Activated naive CD8-positive, alpha-beta T cell (primary cell): ENCODE measurements around the gene CDC6.
A peak's percentile ranks its signal among the peaks of the same experiment; 100 is the strongest.

Experiments used
- H3K27ac Mint-ChIP-seq: one replicate; pipeline ENCODE4 v1.8.0; 2021; ENCODE audit warnings: mixed read lengths
- H3K27me3 Mint-ChIP-seq: one replicate; pipeline ENCODE4 v1.8.0; 2021; ENCODE audit warnings: mixed read lengths
- H3K36me3 Mint-ChIP-seq: one replicate; pipeline ENCODE4 v1.8.0; 2021; ENCODE audit warnings: mixed read lengths
- H3K4me1 Mint-ChIP-seq: one replicate; pipeline ENCODE4 v1.8.0; 2021; ENCODE audit warnings: low read depth, mixed read lengths
- H3K4me3 Mint-ChIP-seq: one replicate; pipeline ENCODE4 v1.8.0; 2021; ENCODE audit warnings: mild to moderate bottlenecking, mixed read lengths
- H3K9me3 Mint-ChIP-seq: one replicate; pipeline ENCODE4 v1.8.0; 2021; ENCODE audit warnings: low read depth, mixed read lengths

Gene CDC6

DNA sequence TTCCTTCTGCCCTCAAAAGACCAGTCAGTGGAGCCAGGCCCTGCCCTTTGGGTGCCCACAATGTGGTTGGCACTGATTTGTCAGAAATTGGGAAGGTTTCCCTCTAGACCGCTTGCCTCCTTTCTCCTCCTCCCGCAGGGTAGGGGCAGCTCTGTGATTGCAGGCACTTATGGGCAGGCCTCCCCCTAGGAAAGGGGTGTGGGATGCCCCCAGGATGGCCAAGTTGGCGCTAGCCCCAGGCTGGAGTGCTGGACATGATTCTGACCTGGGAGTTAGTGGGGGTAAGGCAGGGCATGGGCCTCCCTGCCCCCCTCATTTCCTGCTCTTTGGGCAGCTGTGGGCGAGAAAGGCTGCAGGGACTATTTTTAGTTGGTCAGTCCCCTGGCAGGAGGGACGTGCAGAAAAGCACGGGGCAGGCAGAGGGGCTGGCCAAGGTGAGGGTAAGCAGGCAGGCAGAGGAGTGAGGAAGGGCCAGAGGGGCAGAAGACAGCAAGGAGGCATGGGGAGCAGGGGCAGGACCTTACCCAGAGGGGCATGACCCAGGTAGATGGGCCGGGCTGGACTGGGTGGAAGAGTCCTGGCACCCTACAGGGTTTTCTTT, 24.6 kb downstream of the CDC6 start:
- Mint-ChIP-seq H3K27me3 (no peaks in the 10 kb centered on the region), H3K9me3 (no peaks in the 10 kb centered on the region), H3K4me1 (peaks cover 37% of the 10 kb centered on the region), H3K4me3 (no peak overlapping the region), H3K36me3 (no peaks in the 10 kb centered on the region), H3K27ac (no peak overlapping the region)

- Mint-ChIP-seq H3K27ac (no peak overlapping the region), H3K4me1 (peaks cover 45% of the 10 kb centered on the region), H3K4me3 (no peak overlapping the region), H3K27me3 (no peaks in the 10 kb centered on the region), H3K36me3 (no peaks in the 10 kb centered on the region), H3K9me3 (no peaks in the 10 kb centered on the region)
Measured at GRCh38 chr17:40312893-40313667, 25.4 kb downstream of the CDC6 start.

GRCh38 chr17:40313668-40314583, 26.2 kb downstream of the CDC6 start:
- peak overlapping the region; percentile 87 for H3K27ac Mint-ChIP-seq

GRCh38 chr17:40314584-40314956, 26.9 kb downstream of the CDC6 start:
- Mint-ChIP-seq H3K4me1 (peaks cover 45% of the 10 kb centered on the region), H3K9me3 (no peaks in the 10 kb centered on the region)

More at GRCh38 chr17:40313668-40314583, 26.2 kb downstream of the CDC6 start:
- Mint-ChIP-seq H3K4me3 (peak overlapping the region; percentile 0), H3K4me1 (peaks cover 45% of the 10 kb centered on the region), H3K9me3 (no peaks in the 10 kb centered on the region), H3K36me3 (no peaks in the 10 kb centered on the region), H3K27me3 (no peaks in the 10 kb centered on the region)

GRCh38 chr17:40315206-40315605, 27.5 kb downstream of the CDC6 start:
- Mint-ChIP-seq H3K4me1 (peaks cover 50% of the 10 kb centered on the region), H3K27ac (no peak overlapping the region), H3K36me3 (no peaks in the 10 kb centered on the region), H3K27me3 (no peaks in the 10 kb centered on the region), H3K9me3 (no peaks in the 10 kb centered on the region), H3K4me3 (no peak overlapping the region)

More at GRCh38 chr17:40314584-40314956, 26.9 kb downstream of the CDC6 start:
- Mint-ChIP-seq H3K27ac (peak overlapping the region; percentile 87), H3K4me3 (peak overlapping the region; percentile 75), H3K36me3 (no peaks in the 10 kb centered on the region), H3K27me3 (no peaks in the 10 kb centered on the region)

DNA sequence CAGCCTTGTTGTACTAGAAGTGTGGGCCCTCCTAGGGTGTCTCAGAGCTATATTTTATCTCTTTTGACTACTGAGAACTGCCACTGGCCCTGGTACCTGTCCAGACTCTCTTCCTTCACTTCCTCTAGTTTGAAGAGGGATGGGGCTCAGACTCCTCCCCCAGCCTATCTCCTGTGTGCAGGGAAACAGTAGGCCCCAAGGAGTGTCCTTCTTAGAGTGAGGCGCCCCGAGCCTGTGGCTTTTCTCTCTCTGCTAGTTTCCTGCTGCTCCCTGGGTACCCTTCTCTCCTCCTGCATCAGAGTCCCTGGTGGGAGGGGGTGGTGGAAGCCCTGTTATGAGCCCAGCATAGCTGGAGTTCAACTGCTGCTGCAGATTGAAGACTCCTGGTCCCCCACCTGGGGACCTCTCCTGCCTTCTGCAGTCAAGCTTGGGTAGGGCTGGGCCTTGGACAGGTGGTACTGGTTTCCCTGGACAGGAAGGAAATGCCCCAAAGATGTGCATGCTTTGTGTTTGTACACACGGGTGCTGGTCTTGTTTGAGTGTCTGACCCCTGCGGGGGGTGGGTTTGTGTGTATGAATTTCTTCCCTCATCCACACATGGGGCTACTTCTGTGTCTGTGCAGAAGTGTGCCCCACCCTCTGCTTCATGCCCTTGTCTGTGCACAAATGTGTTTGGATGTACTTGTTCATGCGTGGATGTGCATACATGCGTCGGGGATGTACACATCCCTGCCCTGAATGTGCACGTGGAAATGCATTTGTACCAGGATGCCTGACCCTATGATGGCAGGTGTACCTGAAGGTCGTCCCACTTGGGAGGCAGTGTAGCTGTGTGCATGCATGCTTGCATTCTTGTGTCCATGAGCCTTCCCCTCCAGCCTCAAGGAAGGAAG, 28.2 kb downstream of the CDC6 start:
- no peaks in the 10 kb centered on the region for H3K9me3 Mint-ChIP-seq
- H3K36me3 Mint-ChIP-seq = no peaks in the 10 kb centered on the region
- no peak overlapping the region for H3K4me3 Mint-ChIP-seq
- H3K27me3 Mint-ChIP-seq = no peaks in the 10 kb centered on the region
- H3K27ac Mint-ChIP-seq = no peak overlapping the region
- peaks cover 56% of the 10 kb centered on the region for H3K4me1 Mint-ChIP-seq

DNA sequence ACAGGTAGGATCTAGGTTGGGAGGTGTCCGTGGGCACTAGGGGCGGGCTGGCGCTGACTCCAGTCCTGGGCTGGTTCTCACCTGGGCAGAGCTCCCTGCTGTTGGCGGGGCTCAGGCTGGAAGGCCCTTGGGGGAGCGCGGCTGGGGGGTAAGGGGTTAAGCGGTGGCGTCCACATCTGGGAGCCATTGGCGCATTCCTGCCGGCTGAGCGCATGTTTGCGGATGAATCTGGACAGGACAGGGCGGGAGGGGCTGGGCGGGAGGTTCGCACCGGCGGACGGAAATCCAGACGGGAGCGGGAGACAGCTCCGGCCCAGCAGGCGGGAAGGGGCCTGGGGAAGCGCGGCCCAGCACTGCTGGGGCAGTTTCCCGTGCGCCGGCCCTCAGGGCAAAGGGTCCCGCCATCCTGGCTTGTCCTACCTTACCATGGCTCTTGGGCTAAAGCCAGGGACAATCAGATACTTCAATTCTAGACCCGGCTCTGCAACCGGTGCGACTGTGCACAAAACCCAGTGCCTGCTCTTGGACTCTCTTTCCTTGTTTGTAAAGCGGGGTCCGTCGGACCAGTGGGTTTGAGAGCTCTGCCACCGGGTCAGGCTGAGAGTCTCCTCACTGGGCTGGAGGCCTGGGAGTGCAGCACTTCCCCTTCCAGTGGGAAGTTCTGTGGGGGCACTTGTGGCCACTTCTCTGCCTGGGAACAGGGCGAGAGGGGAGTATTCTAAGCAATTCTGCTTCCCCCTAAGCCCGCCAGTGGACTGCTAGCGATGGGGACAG, 29.1 kb downstream of the CDC6 start:
- Mint-ChIP-seq H3K36me3 (no peaks in the 10 kb centered on the region), H3K27me3 (no peaks in the 10 kb centered on the region), H3K4me1 (peaks cover 62% of the 10 kb centered on the region), H3K27ac (no peak overlapping the region), H3K9me3 (no peaks in the 10 kb centered on the region), H3K4me3 (peak overlapping the region; percentile 99)

DNA sequence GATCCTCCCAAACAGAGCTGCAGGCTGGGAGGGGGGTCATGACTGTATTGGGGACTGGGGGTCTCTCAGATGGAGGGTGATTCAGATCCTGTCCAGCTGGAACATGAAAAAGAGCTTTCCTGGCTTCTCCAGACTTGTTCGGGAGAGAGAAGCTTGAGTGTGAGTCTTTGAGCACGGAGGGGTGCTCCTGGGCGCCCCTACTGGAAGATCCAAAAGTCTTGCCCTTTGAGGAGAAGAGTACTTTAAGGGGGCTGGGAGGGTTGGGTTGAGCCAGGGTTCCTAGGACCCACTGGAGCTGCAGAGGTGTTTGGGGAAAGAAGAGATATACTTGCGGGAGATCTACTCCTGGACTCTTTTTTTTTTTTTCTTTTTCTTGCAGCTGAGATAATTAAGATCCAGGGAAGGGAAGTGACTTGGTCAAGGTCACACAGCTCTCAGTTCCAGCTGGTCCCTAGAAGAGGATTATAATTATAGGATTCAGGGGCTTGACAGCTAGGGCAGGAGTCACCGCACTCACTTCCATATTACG, 29.7 kb downstream of the CDC6 start:
- Mint-ChIP-seq H3K27ac (peak overlapping the region; percentile 85), H3K4me1 (peaks cover 68% of the 10 kb centered on the region), H3K36me3 (no peaks in the 10 kb centered on the region), H3K27me3 (no peaks in the 10 kb centered on the region), H3K4me3 (peak overlapping the region; percentile 99), H3K9me3 (no peaks in the 10 kb centered on the region)

- Mint-ChIP-seq H3K4me1 (peaks cover 71% of the 10 kb centered on the region), H3K27ac (peak overlapping the region; percentile 95), H3K36me3 (no peaks in the 10 kb centered on the region), H3K9me3 (no peaks in the 10 kb centered on the region), H3K27me3 (no peaks in the 10 kb centered on the region), H3K4me3 (peak overlapping the region; percentile 99)
Measured at GRCh38 chr17:40317880-40318829, 30.5 kb downstream of the CDC6 start.

- Mint-ChIP-seq H3K27ac (peak overlapping the region; percentile 95), H3K4me1 (peaks cover 70% of the 10 kb centered on the region), H3K36me3 (no peaks in the 10 kb centered on the region), H3K27me3 (no peaks in the 10 kb centered on the region), H3K4me3 (peak overlapping the region; percentile 99), H3K9me3 (no peaks in the 10 kb centered on the region)
Measured at GRCh38 chr17:40318830-40319391, 31.2 kb downstream of the CDC6 start.

DNA sequence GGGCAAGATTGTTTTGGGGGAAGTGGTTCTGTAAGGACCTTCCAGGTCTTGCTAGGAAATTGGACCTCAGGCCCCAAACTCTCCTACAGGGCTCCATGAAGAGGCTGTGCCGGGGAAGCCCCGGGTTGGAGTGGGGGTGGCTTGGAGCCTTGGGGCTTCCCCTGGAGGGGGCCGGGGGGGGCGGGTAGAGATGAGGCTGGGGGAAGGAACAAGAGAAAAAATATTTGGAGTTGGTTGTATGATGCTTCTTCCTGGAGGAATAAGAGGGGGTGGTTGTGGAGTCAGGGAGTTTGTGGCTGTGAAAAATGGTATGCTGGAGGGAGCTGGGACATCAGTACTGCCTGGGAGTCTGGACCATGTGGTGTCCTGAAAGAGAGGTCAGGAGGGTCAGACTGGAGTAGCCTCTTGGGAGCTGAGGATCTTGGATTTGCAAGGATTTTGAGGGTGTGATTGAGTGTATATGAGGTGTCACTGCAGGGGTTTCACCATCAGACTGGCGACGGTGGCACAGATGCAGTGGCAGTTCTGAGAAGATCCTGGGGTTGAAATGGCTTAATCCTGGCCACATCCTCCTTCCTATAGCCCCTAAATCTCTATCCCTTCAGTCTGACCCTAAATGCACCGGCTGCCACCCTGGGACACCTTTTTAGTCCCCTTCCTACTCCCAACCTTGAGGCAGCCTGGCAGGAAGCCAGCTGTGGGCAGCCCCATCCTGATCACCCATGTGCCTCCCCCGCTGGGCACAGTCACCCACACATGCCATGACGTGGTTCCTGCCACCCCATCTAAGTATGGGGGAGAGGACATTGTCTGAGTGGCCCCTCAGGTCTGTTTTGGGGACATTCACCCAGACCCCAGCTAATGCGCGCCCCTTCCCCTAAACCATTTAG, 32.2 kb downstream of the CDC6 start:
- Mint-ChIP-seq H3K27ac (peak overlapping the region; percentile 95), H3K4me3 (peak overlapping the region; percentile 99), H3K9me3 (no peaks in the 10 kb centered on the region), H3K4me1 (peaks cover 68% of the 10 kb centered on the region), H3K27me3 (no peaks in the 10 kb centered on the region), H3K36me3 (no peaks in the 10 kb centered on the region)
